Activated T-cell treated with anti-CD3 and anti-CD28 coated beads for 4 hours (primary cell): ENCODE measurements around the gene TRHDE.
"Not testable (repeated sequence)": the region's sequence is repeated elsewhere in the genome, so short reads cannot be mapped to it uniquely, and the experiment has no call there.

Experiments
- DNase-seq: peaks from one replicate; pipeline ENCODE4 v3.0.0-alpha.2; 2020

The TRHDE gene

GRCh38 chr12:72453550-72453949 lies 181.4 kb downstream of the TRHDE start:
- no peak for DNase-seq

- no peak for DNase-seq
Observed at GRCh38 chr12:72464471-72464870, 192.3 kb downstream of the TRHDE start.

GRCh38 chr12:72465155-72465554 lies 193.0 kb downstream of the TRHDE start:
- DNase-seq: no peak

GRCh38 chr12:72465940-72466630 lies 193.9 kb downstream of the TRHDE start:
- DNase-seq: no peak

GRCh38 chr12:72467985-72468384 lies 195.8 kb downstream of the TRHDE start:
- DNase-seq: no peak

- DNase-seq: no peak
Observed at GRCh38 chr12:72468505-72468904, 196.3 kb downstream of the TRHDE start.

- no peak for DNase-seq
Observed at GRCh38 chr12:72471806-72472205, 199.6 kb downstream of the TRHDE start.

- DNase-seq: no peak
Observed at GRCh38 chr12:72472350-72472749, 200.2 kb downstream of the TRHDE start.

- DNase-seq: no peak
Observed at GRCh38 chr12:72476301-72476700, 204.1 kb downstream of the TRHDE start.

GRCh38 chr12:72485017-72485701 lies 213.0 kb downstream of the TRHDE start:
- DNase-seq: no peak

GRCh38 chr12:72491426-72491825 lies 219.3 kb downstream of the TRHDE start:
- no peak for DNase-seq

GRCh38 chr12:72493407-72493806 lies 221.2 kb downstream of the TRHDE start:
- DNase-seq: no peak

GRCh38 chr12:72498354-72498753 lies 226.2 kb downstream of the TRHDE start:
- DNase-seq: no peak

- no peak for DNase-seq
Observed at GRCh38 chr12:72499244-72499643, 227.1 kb downstream of the TRHDE start.

GRCh38 chr12:72502546-72502945 lies 230.4 kb downstream of the TRHDE start:
- DNase-seq: no peak

GRCh38 chr12:72505227-72505626 lies 233.1 kb downstream of the TRHDE start:
- no peak for DNase-seq

GRCh38 chr12:72509891-72510290 lies 237.7 kb downstream of the TRHDE start:
- no peak for DNase-seq

GRCh38 chr12:72510772-72511171 lies 238.6 kb downstream of the TRHDE start:
- no peak for DNase-seq

GRCh38 chr12:72511498-72511897 lies 239.3 kb downstream of the TRHDE start:
- no peak for DNase-seq

- no peak for DNase-seq
Observed at GRCh38 chr12:72511906-72512305, 239.7 kb downstream of the TRHDE start.

GRCh38 chr12:72520044-72520678 lies 248.0 kb downstream of the TRHDE start:
- DNase-seq: not testable (repeated sequence)

GRCh38 chr12:72521326-72521725 lies 249.2 kb downstream of the TRHDE start:
- no peak for DNase-seq

- DNase-seq: no peak
Observed at GRCh38 chr12:72522411-72522810, 250.2 kb downstream of the TRHDE start.

- DNase-seq: no peak
Observed at GRCh38 chr12:72523754-72524153, 251.6 kb downstream of the TRHDE start.
